ENCODE results near the gene GAK.
A peak's percentile ranks its signal among the peaks of the same experiment; 100 is the strongest.

GAK gene

GRCh38 chr4:824461-825062 lies 107.6 kb downstream of the GAK start:
- no peaks in the 10 kb centered on the region for H3K36me3 ChIP-seq (ENCODE audit: low read depth)
- ATAC-seq (ENCODE audit: low read depth) (no peak), DNase-seq (ENCODE audit: low spot score) (no peak)
- H3K27me3 ChIP-seq (ENCODE audit: insufficient read depth, poor library complexity, severe bottlenecking) = peaks cover 62% of the 10 kb centered on the region
- no peak for TF ChIP-seq CTCF (IDR thresholded peaks at IDR 0.05; ENCODE audit: poor library complexity, severe bottlenecking)
- H3K27ac ChIP-seq (ENCODE audit: poor library complexity, severe bottlenecking) = no peak overlapping the region
- no peak overlapping the region for H3K4me3 ChIP-seq (ENCODE audit: severe bottlenecking)
- H3K9me3 ChIP-seq (ENCODE audit: severe bottlenecking) = no peaks in the 10 kb centered on the region
- H3K4me1 ChIP-seq (ENCODE audit: insufficient read depth, poor library complexity, severe bottlenecking) = no peaks in the 10 kb centered on the region

GRCh38 chr4:823761-824460 lies 108.2 kb downstream of the GAK start:
- no peak overlapping the region for H3K27ac ChIP-seq (ENCODE audit: poor library complexity, severe bottlenecking)
- H3K36me3 ChIP-seq (ENCODE audit: low read depth) = no peaks in the 10 kb centered on the region
- no peak for ATAC-seq (ENCODE audit: low read depth)
- no peaks in the 10 kb centered on the region for H3K9me3 ChIP-seq (ENCODE audit: severe bottlenecking)
- peak; percentile 63 for DNase-seq (ENCODE audit: low spot score)
- peaks cover 62% of the 10 kb centered on the region for H3K27me3 ChIP-seq (ENCODE audit: insufficient read depth, poor library complexity, severe bottlenecking)
- TF ChIP-seq CTCF (IDR thresholded peaks at IDR 0.05; ENCODE audit: poor library complexity, severe bottlenecking) = no peak
- H3K4me1 ChIP-seq (ENCODE audit: insufficient read depth, poor library complexity, severe bottlenecking) = no peaks in the 10 kb centered on the region
- H3K4me3 ChIP-seq (ENCODE audit: severe bottlenecking) = no peak overlapping the region

- H3K4me3 ChIP-seq (ENCODE audit: severe bottlenecking) = no peak overlapping the region
- no peak for ATAC-seq (ENCODE audit: low read depth)
- no peaks in the 10 kb centered on the region for H3K36me3 ChIP-seq (ENCODE audit: low read depth)
Observed at GRCh38 chr4:823176-823760, 108.8 kb downstream of the GAK start.

GRCh38 chr4:822361-823175 lies 109.5 kb downstream of the GAK start:
- H3K36me3 ChIP-seq (ENCODE audit: low read depth) = no peaks in the 10 kb centered on the region
- ATAC-seq (ENCODE audit: low read depth) = no peak

More at GRCh38 chr4:823176-823760, 108.8 kb downstream of the GAK start:
- Histone ChIP-seq H3K27ac (ENCODE audit: poor library complexity, severe bottlenecking) (no peak overlapping the region), H3K27me3 (ENCODE audit: insufficient read depth, poor library complexity, severe bottlenecking) (peaks cover 60% of the 10 kb centered on the region), H3K9me3 (ENCODE audit: severe bottlenecking) (no peaks in the 10 kb centered on the region), H3K4me1 (ENCODE audit: insufficient read depth, poor library complexity, severe bottlenecking) (no peaks in the 10 kb centered on the region)
- TF ChIP-seq CTCF (IDR thresholded peaks at IDR 0.05; ENCODE audit: poor library complexity, severe bottlenecking) = no peak
- DNase-seq (ENCODE audit: low spot score) = peak; percentile 51

More at GRCh38 chr4:822361-823175, 109.5 kb downstream of the GAK start:
- Histone ChIP-seq H3K9me3 (ENCODE audit: severe bottlenecking) (no peaks in the 10 kb centered on the region), H3K27ac (ENCODE audit: poor library complexity, severe bottlenecking) (no peak overlapping the region), H3K4me3 (ENCODE audit: severe bottlenecking) (no peak overlapping the region), H3K27me3 (ENCODE audit: insufficient read depth, poor library complexity, severe bottlenecking) (peaks cover 56% of the 10 kb centered on the region), H3K4me1 (ENCODE audit: insufficient read depth, poor library complexity, severe bottlenecking) (no peaks in the 10 kb centered on the region)
- peak; percentile 40 for DNase-seq (ENCODE audit: low spot score)
- no peak for TF ChIP-seq CTCF (IDR thresholded peaks at IDR 0.05; ENCODE audit: poor library complexity, severe bottlenecking)

Measured in RWPE2 (cell line).